Activated CD8-positive, alpha-beta memory T cell treated with anti-CD3 and anti-CD28 coated beads for 24 hours (primary cell): ENCODE data around the gene CYBA.

Source experiments
- DNase-seq: peaks from one replicate; pipeline ENCODE4 v3.0.0-alpha.2; 2020

The CYBA gene

DNA sequence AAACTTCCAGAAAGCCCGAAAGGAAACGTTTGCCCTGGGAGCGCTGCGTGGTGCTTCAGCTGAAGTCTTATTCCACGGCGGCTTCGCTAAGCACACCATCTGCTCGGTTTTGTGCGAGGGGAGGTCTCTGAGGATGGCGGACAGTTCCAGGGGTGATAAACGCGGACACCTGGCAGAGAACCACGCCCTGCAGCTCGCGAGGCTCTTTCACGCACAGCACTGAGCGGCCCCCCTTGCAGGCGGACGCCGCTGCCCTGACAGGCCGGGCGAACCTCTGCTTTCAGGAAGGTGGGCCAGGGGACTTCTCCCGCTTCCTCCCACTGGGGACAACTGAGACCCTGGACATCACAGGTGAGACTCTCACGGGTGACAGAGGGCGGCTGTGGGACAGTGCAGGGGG lies 8.3 kb upstream of the CYBA start:
- DNase-seq = no peak

DNA sequence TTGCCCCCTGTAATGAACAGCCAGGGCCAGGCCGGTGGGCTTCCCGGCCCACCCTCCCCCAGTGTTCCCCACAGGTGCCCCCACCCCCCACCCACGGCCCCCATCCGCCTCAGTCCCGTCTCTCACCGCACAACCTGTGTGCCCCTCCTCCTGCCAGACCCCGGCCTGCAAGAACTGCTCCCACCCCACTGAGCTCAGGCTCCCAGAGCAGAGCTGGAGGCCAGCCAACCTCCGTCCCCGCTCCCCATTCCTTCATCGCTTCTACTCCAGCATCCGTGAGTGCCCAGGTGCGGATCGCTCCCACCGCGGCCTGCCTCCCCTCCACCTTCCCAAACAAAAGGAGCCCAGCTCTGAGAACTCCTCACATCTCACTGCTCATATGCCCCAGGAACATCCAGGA lies 7.9 kb upstream of the CYBA start:
- DNase-seq = no peak

DNA sequence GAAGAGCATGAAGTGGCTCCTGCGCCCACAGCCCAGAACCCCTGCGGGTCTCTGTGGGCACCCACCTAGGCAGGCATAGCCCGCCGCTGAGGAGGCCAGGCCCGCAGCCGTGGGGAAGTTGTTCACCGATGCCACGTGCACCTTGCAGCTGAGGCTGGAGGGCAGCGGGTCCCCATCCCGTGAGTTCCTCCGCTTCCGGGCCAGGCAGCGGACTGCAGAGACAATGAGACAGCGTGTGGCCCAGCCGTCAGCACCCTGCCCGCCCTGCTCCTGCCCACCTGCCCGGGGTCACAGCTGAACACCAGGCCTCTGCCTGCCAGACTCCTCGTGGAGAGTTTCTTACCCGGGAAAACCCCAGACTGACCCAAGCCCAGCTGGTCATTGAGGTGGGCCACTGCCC lies 6.5 kb upstream of the CYBA start:
- no peak for DNase-seq

DNA sequence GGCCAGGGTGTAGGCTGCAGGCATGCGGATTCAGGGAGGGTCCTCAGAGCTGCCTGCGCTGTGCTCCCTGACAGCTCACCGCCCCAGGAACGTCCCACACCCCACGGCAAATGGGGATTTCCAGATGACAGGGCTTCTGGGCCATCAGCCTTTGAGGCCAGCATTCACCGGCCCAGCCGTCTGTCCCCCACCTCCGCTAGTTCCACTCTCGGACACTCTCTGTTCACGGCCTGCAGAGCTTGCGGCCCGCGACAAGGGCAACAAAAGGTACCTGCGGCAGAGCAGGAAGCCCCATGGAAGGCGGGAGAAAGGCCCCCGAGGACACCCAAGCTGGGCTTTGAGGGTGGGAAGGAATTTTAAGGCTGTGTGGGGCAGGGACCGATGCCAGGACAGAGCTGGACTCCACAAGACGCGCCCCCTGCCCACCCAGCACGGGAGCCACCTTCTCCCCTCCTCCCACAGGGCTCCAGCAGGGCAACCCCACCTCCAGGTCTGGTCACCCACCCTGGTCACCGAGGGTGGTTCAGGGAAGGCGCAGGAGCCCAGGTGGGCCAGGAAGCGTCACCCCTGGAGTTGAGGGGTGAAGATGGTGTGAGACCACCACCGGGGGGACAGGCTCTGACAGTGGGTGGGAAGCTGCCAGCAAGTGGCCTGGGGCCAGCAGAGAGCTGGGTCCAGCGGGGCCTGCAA lies 5.6 kb upstream of the CYBA start:
- no peak for DNase-seq

DNA sequence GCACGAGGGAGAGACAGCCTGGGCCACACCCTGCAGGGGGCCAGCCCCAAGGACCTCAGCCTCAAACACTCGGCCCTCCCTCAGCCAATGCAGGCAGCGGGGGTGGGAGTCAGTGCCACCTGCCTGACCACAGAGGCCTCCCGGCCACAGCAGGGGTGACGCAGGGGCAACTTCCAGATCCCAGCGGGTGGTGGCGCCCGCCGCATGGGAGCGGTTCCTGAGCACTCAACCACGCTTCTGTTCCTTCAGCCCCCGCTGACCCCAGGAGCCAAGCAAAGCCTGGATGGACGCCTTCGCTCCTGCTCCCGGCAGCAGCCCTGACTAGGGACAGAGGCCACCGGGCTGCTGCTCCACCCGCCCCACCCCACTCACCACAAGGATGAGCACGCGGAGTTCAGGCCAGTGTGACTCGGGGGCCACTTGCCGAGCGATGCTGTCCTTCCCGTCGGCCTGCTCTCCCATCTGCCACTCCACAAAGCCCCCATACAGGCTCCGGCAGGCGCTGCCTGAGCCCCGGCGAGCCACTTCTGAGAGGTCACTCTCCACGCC lies 5.0 kb upstream of the CYBA start:
- DNase-seq = no peak

DNA sequence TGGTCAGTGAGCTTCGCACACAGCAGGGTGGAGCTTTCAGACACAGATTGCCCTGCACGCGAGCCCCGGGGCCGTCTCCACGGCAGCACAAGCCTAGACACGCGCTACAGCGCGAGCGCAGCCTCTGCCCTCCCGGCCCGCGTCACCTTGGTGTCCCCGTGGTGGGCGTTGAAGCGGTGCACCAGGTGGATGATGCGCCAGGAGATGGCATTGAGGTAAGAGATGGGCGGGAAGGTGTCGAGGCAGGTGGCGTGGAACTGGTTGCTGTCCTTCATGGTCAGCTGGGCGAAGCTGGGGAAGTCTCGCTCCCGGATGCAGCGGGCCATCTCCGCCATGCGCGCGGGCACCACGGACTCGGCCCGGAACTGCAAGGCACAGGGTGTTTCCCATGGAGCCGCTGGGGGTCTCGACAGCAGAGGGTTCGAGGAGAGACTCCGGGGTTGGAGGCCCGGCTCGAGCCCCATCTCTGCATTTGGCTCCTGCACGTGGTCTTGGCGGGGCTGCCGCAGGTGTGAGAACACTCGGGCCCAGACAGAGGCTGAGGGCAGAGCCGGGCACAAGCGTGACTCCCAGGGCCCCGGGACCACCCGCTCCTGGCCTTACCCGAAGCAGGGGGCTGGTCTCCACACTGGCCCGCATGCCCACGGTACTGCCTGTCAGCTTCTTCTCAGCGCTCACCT lies 4.3 kb upstream of the CYBA start:
- DNase-seq = no peak

DNA sequence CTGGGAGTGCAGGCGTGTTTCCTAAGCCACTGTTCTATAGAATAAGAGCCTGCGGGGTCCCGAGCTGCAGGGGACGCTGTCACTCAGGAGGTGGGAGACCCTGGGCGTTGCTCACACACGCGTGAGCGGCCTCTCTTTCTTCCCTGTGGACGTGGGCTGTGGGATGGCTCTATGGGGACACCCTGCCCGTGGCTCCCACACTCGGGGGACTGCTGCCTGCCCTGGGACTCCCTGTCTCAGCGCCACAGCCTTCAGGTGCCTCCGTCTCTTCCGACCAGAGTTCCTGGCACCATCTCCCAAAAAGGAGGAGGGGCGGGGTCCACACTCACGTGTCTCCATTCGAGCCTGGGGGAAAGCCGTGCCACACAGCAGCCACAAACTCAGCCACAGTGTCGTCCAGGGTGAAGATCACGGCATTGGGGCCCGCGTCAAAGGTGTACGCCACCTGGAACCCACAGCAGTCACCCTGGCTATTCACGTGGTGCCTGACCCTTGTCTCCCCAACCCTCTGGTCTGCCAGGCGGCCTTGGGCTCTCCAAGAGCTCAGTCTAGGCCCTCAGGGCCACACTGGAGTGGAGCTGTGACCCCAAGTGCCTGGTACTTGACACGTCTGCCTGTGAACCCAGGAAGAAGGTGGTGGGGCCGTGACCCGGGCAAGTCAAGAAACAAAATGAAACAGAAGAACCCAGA lies 3.7 kb upstream of the CYBA start:
- no peak for DNase-seq

DNA sequence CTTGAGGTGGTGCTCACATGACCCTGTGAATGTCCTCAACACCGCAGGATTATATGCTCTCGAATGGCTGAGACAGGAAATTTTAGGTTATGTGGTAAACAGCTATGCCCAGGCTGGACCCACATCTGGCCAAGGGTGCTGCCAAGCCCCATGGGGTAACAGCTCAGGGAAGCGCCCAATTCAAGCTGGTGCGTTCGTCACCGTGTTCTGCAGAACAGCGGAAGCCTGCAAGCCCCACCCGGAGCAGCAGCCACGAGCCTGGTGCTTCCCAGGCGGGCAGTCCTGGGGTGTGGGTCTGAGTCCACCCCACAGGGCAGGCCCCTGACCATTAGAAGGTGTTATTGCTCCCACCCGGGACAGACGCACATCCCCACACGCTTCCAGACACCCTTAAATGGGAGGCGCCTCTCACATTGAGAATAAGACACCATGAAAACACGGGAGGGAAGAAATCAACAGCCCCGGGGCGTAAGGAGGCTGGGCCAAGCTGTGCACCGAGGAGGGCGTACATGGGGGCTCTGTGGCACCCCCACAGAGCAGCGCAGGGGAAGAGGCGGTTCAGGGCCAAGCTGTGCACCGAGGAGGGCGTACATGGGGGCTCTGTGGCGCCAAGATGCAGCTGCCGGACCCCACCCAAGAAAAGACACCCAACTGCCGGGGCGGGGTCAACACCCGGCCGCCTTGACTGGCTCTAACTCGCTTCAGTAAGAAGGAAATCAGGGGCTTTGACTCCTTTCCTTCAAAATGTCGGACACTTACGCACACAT lies 2.9 kb upstream of the CYBA start:
- DNase-seq = no peak

DNA sequence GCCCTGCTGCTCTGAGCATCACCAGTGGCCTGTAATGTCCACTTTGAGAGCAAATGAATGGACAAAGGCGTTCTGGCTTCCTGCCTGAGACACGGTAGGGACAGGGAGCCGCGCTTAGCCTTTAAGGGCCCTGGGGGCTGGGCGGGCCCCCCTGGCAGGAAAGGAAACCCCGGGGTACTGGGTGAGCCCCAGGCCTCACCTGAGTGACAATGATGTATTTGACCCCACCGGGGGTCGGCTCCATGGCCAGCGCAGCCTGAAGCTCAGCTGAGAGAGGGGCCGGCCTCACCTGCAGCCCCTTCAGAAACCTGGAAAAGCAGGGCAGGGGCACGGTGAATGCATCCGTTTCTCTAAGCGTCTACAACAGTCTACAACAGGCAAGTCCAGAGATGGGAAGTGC lies 2.2 kb upstream of the CYBA start:
- no peak for DNase-seq

DNA sequence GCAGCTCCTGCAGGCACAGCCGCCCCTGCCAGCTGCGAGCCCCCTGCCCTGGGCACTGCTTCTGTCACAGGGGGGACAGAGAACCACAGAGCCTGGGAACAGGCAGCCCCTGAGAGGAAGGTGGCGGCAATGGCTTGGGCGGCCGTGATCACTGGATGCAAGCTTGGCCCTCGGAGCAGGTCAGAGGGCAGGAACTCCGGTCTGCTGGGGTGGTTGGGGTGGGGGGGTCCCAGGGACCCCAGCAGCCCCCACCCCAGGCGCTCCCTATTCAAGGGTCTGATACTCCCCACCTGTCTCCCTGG lies 1.9 kb upstream of the CYBA start:
- no peak for DNase-seq

DNA sequence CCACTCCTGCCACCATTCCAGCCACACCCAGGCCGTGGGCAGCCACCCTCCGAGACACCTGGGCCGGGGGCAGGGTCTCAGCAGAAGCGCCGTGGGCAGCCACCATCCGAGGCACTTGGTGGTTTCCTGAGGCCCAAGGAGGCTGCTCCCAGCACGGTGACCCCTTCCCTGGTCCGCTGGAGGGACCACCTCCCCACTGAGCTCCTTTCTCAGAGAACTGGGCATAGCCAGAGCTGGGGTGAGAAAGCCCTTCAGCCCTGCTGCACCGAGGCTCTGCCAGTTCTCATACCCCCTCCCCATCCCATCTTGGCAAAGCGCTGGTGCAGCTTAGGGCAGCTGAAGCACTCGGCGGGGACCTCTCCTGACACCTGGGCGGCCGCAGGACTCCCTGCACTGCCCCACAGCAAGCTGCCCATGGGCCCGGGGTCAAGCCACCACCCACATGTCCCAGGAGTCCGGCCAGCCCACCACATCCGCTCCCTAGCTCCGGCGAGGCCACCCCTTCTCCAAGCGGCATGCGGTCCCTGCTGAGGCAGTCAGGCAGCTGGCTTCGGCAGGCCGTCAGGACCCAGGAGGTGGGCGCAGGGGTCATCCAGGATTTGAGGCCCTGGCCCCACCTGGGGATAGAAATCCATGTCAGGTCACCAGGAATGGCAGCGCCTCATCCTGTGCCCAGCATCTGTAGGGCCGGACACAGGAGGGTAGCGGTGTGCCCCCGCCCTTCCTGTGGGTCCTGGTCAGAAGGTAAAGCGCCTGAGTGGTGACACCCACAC lies 1.3 kb upstream of the CYBA start:
- DNase-seq = no peak

DNA sequence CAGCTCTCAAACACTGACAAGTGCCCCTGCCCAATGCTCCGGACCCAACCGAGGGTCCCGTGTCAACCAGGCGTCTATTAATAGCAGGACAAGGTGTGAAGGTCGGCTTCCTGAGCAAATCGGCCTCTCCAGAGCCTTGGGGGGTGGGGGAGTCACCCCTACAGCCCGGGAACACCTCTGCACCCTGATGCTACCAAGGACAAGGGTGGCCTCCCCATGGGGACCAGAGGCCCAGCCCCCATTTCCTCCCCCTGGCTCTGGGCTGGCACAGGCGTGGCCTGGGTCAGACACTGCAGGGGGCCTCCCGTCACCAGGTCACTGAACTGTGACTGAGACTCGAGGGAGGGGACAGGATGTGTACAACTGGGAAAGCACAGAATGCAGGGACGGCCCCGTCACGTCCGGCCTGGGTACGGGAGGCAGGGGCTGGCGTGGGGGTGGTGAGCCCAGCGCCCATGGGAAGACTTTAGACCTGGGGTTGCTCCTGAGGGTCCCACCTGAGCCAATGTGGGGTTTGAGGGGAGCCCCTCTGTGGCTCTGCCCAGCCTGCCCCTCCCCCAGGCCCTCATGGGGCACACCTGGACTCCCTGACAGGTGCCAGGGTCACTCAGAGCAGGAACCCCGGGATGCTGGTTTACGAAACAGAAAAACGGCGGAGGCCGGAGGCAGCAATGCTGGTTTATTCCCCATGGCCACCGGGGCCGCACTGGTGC lies 579 bp upstream of the CYBA start:
- DNase-seq = peak; percentile 85

DNA sequence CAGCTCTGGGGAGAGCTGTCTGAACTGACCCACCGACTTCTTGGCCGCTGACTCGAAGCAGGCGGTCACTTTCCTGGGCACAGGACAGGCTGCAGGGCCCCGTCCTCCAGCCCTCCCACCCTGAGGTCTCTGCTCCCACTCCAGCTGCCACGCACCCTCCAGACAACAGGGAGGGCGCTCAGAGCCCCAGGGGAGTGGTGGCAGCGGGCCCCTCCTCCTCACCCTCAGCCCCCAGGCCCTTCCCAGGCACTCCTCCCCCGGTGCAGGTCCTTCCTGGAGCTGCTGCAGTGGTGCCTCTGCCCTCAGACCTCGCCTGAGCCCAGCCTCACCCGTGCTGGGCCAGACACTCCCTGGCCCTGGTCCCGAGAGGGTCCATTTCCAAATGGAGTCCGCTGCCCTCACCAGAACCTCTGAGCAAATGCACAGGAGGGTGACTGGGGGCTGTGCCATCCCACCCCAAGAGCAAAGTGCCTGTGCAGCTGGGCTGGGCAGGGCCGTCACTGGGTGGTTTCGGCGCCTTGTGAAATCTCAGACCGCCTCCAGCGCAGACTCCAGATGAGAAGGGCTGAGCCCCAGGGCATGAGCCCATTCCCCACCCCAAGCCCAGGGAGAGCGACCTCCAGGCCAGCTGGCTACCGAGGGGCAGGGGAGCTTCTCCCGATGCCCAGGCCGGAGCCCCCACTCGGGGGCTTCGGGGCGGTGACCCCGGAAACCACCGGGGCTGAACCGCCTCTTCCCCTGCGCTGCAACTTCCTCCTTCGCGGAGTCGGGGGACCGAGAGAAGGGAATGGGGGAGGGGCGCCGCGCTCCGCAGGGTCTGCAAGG lies 717 bp downstream of the CYBA start:
- peak; percentile 82 for DNase-seq

DNA sequence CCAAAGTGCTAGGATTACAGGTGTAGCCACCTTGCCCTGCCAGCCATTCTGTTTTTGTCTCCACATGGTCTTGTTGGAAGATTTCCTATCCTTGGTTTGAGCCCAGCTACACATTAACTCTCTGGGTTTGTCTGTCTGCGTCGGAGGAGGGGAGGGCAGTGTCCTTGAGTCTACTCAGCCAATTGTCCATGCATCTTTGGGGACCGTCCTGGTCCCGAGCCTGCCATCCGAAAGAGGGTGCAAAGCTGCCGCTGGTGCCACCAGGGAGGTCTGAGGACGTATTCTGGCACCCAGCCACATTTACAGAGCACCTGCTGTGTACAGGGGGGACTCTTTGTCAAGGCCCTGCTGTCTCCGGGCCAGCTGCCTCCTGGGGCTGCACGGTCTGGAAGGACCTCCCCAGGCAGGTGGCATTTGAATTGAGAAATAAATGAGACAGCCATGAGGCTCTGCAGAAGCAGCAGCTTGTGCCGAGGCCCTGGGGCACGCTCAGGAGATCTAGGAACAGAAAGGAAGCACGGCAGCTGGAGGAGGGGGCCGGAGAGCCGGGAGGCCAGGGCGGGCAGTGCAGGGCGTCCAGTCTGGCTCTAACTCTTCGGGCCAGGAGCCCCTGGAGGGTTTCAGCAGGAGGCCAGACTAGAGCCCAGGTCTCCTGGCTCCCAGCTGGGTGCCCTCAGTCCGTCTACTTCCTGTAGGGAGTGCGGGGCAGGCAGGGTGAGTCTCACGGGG lies 1.5 kb downstream of the CYBA start:
- DNase-seq = no peak

DNA sequence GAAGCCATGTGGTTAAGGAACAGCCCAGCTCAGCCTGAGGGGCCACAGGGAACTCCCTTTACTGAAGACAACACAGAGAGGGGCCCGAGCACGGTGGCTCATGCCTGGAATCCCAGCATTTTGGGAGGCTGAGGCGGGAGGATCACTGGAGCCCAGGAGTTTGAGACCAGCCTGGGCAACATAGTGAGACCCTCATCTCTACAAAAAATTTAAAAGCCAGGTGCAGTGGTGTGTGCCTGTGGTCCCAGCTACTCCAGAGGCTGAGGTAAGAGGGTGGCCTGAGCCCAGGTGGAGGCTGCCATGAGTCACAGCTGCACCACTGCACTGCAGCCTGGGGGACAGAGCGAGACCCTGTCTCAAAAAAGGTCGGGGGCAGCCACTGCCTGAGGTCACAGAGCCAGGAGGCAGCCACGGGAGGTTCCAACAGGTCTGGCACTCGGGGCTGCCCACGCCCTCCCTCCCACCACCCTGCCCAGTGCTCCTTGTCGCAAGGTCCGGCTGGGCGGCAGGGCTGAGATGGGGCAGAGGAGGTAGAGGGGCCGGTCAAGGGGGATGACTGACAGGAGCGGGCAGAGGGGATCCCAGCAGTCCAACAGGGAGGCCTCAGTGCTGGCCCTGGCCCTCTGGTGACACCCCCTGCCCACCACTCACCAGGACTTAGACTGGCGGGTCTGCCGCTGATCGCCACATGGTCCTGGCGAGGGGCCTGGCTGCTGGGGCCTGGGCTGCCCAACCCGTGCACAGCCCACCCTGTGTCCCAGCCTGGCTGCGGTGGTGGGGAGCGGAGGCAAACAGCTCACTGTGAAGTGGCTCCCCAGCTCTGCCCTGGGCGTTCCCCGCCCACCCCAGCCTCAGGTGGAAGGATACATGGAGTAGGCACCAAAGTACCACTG lies 3.4 kb downstream of the CYBA start:
- DNase-seq = no peak

DNA sequence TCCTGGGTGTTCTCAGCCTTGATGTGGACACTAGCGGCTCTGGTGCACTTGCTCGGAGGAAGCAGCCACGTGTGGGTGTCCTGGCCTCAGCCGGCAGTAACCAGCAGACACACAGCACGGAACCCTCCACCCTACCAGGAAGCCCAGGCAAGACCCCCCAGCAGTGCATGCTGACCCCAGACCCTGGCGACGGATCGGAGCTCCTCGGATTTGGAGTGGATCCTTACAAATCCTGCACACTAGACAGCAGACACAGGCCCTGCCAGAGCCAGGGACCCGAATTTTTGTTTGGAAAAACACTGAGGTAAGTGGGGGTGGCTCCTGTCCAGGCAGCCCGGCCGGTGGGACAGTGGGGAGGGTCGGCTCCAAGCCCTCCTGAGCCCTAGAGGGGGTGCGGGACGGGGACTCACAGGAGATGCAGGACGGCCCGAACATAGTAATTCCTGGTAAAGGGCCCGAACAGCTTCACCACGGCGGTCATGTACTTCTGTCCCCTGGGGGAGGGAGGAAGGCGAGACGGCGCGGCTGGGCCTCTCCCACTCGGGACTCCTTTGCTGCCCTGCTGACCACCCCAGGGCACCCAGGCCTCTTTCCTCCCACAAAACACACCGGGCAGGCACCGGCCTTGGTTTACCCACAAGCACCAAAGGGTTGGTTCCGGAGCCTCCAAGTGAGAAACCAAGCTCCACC lies 4.4 kb downstream of the CYBA start:
- DNase-seq = no peak

DNA sequence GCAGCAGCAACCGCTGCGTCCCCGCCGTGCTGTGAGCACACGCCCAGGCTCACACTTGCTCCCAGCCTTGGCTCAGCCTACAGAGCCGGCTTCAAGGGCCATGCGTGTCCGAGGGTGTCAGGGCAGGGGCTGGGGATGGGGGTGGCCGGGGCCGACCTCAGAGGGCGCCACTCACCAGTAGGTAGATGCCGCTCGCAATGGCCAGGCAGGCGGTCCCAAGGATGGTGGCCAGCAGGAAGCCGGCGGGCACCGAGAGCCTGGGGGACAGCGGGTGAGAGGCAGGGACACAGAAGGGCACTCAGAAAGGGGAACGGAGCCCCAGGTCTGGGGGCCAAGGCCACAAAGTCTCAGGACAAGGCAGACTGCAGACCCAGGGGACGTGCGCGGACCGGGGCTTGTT lies 4.9 kb downstream of the CYBA start:
- DNase-seq = no peak

DNA sequence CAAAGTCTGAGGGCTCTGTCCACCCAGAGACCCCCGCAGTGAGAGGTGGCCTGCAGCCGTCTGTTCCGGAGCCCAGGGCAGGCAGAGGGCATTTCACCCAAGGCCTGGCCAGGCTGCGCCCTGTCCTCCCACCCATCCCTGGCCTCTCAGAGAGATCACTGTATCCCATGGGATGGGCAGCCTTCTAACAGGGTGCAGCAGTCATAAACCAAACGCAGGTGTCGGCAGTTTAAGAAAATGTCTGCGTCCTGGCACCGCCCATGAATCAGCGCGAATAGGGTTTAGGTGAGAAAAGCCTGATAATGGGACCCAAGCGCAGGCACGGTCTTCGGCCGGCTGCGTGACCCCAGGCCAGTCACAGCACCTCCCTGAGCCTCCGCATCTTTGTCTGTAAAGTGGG lies 5.4 kb downstream of the CYBA start:
- DNase-seq = no peak

DNA sequence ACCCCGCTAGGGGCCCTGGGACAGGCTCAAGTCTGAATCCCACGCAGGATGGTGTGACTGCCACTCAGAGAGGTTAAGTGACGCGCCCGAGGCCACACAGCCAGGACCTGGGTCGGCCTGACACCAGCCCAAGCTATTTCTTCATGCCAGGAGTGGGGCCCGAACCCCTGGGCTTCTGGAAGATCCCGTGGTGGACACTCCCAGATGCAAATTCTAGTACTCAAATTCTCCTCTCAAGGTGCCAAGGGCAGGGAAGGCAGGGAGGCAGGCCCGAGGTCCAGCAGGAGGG lies 7.3 kb downstream of the CYBA start:
- no peak for DNase-seq
